ENCODE measurements around the gene JTB. TPM values are rescaled to one million over a fixed set of nuclear protein-coding genes. Genes with fewer than 3 reads are reported as not detected.

Gene JTB
- 105 to 161 TPM (median 144 TPM) in 5 replicates for total RNA-seq (2022; extraction: Qiagen RNA extraction)

DNA sequence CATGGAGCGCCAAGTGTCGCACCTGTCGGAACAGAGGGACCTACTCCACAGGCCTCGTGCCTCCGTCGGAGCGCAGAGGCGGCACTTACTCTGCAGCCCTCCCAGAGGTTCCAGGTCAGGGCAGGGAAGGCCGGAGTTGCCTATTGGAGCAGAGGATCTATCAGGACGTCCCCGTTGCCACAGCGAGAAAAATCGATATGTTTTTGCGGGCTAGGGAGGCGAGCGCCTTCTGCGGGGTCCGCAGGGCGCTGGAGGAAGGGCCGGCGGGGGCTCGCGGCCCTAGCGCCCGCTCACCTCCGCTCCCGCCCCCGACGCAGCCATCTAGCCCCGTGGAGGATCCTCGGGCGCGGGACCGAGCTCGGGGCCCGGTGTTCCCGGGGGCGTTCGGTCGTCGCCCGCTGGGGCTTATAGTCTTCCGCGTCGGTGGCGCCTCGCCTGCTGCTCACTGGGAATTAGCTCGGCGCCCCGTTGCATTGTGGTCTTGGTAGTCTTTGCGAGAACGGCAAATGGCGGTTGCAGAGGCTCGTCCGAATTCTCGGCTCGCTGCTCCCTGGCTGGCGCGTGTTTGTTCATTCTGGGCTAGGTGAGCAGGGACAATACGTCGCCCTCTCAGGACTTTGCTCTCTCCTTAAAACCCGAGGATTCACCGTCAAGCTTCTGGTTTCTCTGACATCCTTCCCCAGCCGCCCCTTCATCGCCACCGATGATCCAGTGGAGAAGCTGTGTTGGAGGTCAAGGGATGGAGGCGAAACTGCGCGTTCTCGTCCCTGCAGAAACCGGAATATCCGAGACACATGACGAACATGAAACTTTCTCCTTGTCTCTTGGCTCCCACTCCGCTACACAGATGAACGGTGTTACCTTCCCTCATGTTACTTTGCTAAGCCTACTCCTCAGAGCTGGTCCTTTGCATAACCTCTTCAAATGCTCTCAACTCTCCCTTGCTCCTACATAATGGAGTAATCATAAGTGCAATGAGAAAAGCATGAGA is at the start of gene JTB:
TSS of gene JTB (minus strand) at position 425 of the 991 bp plus-strand sequence. CDS start at position 3, 422 bp downstream.

DNA sequence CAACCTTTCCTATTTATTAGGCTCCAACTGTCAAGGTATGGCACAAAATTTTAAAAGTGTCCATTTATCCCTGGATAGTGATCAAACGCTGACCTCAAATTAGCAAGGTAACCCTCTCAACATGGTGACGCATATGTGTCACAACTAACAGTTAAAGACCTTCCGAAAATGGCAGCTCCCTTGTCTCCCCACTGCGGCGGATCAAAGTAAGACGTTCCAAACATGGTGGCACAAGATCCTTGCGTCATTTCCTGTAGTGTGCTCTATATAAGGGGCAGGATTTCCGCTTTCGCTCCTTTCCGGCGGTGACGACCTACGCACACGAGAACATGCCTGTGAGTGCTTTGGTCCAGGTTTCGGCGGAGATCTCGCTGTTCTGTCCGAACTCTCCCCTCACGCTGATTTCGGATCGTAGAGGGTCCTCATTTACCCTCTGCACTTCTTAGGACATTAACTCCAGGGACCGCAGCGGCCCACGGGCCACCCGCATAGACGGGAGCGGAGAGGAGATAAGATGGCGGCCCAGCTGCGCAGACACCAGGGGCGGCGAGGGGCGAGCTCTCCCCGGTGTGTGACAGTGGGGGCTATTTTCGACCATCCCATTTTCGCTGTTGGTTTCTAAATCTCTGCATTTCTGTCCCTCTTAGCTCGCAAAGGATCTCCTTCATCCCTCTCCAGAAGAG is 13.1 kb upstream of the JTB start, which contains the start of gene RPS27:
TSS of gene RPS27 (plus strand) at position 295 of the 683 bp plus-strand sequence. CDS start at position 330, 35 bp downstream.

DNA sequence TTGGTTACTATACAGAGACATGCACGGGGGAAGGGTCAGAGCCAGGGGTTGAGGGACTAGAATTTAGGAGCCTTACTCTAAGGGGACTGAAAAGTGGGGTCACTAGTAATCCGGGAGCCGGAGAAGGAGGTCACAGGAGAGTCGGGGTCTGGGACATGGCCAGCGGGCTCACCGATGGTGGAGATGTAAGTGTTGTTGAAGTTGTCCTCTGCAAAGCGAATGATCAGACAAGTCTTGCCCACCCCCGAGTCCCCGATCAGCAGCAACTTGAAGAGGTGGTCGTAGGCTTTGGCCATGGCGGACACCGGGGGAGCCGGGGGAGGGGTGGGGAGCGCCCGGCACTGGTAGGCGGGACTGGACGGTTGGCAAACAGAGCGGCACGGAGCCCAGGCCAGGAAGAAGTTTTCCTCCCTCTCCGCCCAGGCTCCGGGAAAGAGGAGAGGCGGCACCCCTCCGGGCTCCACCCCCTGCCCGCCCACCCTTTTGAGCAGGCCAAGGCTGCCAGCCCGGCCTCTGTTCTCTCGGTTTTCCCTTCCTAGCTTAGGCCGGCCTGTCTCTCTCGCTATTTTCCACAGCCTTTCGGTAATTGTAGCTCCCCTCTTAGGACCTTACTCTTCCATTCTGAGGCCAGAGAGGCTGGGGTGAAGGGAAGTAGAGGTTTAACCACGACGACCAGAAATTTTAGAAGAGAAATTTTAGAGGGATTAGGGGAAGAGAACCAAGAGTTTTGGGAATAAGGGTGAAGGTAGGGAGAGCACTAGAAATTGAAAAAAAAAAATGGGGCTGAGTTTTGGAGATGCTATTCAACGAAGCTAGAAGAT is 8.7 kb upstream of the JTB start, which contains the start of gene RAB13:
TSS of gene RAB13 (minus strand) at position 399 of the 821 bp plus-strand sequence. CDS start at position 296, 103 bp downstream.

DNA sequence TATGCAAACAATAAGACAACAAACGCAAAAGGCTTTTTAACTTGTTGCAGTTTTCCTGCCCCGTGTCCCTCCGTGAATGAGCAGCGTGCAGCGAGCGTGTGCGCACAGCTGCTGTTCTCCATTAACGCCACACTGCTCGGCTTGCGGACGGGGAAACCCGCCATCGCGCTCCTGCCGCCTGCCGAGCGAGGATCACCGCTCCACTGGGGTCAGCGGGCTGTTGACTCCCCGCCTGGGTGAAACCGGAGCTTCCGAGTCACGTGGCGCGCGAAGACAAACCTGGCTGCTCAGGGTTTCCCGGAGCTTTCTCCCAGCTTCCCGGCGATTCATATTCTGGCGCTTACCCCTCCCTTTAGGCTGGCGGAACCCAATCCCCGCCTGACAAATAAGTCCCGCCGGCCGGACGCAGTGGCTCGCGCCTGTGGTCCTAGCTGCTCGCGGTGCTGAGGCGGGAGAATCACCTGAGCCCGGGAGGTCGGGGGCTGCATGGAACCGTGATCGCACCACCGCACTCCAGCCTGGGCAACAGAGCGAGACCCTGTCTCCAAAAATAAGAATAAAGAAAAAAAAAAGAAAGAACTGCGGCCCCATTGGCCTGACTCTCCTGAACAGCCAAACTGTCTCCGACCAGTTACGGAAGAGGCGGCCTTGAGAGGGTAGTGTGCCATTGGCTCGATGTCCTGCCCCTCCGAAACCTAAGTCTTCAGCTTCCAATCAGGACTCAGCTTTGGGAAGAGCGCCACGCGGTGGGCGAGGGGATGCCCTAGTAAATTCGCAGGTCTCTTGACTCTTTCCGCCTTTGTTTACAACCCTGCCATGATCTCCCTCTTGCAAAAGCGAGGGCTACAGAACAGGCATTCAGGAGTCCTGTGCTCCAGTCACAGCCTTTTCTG is 10.1 kb downstream of the JTB start, which contains the start of gene CREB3L4:
TSS of gene CREB3L4 (plus strand) at position 796 of the 893 bp plus-strand sequence. CDS start 624 bp downstream, outside the sequence.

DNA sequence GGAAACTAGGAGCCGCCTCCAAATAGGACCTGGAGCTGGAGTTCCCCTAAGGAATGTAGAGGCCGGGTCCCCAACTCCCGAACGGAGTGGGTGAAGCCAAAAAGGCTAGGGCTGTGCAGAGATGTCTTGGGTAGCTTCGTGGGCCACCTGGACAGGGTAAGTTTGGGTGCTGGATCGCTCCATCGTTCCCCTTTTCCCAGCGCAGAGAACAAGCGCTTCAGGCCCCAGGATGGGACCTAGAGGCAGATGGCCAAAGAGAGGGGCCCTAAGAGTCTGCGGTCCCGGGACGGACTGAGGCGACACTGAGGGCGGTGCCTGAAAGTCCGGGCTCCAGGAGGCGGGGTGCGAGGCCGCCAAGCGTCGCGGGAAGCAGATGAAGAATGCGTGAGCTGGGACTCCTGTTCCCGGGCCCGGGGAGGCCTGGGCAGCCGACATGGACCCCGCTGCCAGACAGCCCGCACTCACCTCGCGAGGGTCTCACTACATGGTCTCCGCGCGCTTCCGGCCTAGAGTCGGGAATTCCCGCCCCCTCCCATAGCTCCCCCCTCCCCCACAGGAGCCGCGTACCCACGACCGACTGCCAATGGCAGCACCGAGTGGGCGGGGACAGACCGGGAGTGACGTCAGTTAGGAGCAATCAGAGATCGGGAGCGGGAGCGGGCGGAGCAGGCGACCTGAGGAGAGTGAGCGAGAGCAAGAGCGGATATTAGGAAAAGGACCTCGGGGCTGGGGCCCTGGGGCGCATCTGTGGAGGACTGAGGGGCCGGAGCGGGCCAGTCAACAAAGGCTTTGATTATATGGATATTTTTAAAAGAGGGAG is 14.2 kb downstream of the JTB start, which contains the start of gene SLC39A1:
TSS of gene SLC39A1 (minus strand) at position 508 of the 820 bp plus-strand sequence. CDS start 822 bp downstream, outside the sequence.

DNA sequence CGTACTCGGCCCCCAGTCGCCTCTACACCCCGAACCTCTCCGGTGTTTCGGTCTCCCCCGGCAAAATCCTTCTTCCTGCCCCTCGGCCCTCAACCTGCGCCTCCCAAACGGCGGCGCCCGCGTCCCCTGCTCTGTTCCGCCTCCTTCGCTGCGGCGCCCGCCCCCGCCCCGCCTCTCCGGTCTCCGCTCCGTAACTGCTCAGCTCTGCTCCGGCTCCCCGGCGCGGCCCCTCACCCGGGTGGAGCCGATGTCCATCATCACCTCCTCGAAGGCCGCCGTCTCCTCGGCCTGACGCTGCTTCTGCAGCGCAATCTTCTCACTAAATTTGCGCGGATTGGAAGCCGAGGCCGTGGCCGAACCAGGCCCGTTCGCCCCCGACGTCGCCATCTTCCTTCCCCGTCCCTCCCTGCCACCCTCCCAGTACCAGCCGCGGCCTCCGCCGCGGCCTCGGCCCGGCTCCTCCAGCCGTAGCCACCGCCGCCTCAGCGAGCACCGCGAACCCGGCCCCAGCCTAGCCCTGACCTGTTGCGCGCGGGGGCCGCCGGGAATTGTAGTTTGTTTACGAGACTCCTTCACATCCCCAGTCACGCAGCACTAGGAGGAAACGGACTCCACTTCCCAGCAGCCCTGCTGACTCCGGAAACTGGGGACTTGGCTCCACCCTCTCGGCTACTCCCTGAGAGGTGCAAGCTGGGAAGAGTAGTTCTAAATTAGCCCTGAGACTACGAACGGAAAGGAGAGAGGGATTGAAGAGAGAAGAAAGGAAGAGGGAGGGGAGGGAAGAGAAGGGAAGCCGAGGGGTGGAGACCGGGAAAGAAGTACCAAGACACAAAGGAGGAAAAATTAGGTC is 19.1 kb downstream of the JTB start, which contains the start of gene CRTC2:
TSS of gene CRTC2 (minus strand) at position 502 of the 850 bp plus-strand sequence. CDS start at position 387, 115 bp downstream.

DNA sequence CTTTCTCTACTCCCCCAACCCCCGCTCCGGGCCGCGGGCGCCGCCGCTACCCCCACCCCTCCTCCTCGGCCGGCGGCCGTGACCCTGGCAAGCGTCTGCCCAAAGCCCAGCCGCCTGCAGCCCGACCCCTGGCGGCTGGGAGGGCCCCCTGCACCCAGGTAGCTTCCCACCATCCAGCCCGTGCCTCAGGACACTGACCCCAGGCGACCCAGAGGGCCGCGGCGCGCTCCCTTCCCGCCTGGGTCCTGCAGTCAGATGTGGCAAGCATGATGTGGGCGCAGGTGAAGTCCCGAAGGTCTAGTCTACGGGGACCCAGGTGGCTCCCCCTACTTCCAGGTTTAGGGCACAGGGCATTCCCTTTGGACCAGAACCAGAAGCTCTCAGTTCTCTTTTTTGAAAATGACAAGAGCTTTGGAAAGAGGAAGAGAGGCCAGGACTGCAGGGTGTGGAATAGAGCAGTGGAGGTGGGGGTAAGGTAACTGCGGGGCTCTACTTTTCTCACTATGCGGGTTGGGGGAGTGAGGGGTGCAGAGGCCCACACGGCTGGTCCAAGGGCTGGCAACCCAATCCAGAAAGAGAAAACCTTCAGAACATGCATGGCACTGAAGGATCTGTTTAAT is 30.7 kb downstream of the JTB start, which contains the start of gene DENND4B:
TSS of gene DENND4B (minus strand) at position 97 of the 620 bp plus-strand sequence. CDS start 2,344 bp downstream, outside the sequence.

Other genes with a start within 250 kb of the JTB start
- 18.7 to 21.0 TPM (median 20.5 TPM) in 5 replicates for gene INTS3, start 249.6 kb downstream of the JTB start, total RNA-seq (2022; extraction: Qiagen RNA extraction)
- gene SLC27A3, start 202.3 kb downstream of the JTB start, total RNA-seq (2022; extraction: Qiagen RNA extraction): 0.84 to 1.8 TPM (median 1.0 TPM) in 5 replicates
- 7.9 to 11.3 TPM (median 9.1 TPM) in 5 replicates for gene GATAD2B, start 54.7 kb downstream of the JTB start, total RNA-seq (2022; extraction: Qiagen RNA extraction)
- gene DENND4B, start 31.0 kb downstream of the JTB start, total RNA-seq (2022; extraction: Qiagen RNA extraction): 28.7 to 34.7 TPM (median 32.6 TPM) in 5 replicates
- 35.0 to 40.6 TPM (median 35.8 TPM) in 5 replicates for gene CRTC2, start 19.1 kb downstream of the JTB start, total RNA-seq (2022; extraction: Qiagen RNA extraction)
- 160 to 170 TPM (median 162 TPM) in 5 replicates for gene SLC39A1, start 14.1 kb downstream of the JTB start, total RNA-seq (2022; extraction: Qiagen RNA extraction)
- 7.8 to 10.5 TPM (median 9.3 TPM) in 5 replicates for gene CREB3L4, start 9.8 kb downstream of the JTB start, total RNA-seq (2022; extraction: Qiagen RNA extraction)
- 126 to 154 TPM (median 129 TPM) in 5 replicates for gene RAB13, start 8.7 kb upstream of the JTB start, total RNA-seq (2022; extraction: Qiagen RNA extraction)
- 4,245 to 5,781 TPM (median 4,379 TPM) in 5 replicates for gene RPS27, start 13.1 kb upstream of the JTB start, total RNA-seq (2022; extraction: Qiagen RNA extraction)
- gene NUP210L, start 177.4 kb upstream of the JTB start, total RNA-seq (2022; extraction: Qiagen RNA extraction): not detected in 5 replicates
- 457 to 643 TPM (median 490 TPM) in 5 replicates for gene TPM3, start 214.4 kb upstream of the JTB start, total RNA-seq (2022; extraction: Qiagen RNA extraction)
- 0.40 TPM in 1 of 5 replicates, not detected in the others for gene CFAP141, start 228.7 kb upstream of the JTB start, total RNA-seq (2022; extraction: Qiagen RNA extraction)
- gene UBAP2L, start 243.3 kb upstream of the JTB start, total RNA-seq (2022; extraction: Qiagen RNA extraction): 98.4 to 113 TPM (median 105 TPM) in 5 replicates

Data from A549 treated with Hydrocortisone at 1 μM for 4 hours (cell line).